Fibroblast of lung (primary cell): ENCODE results near the gene MUC6.

ENCODE experiments used
- CTCF ChIP-seq, 2 donors: IDR thresholded peaks in 1 of 2; conservative IDR thresholded peaks in 1 of 2; 1 replicate in 1 of 2; 2 replicates in 1 of 2; pipeline ENCODE4 v1.5.1; 2011 to 2012; ENCODE audit warnings: low read length in 2 of 2, control low read depth in 1 of 2, inconsistent platforms in 1 of 2, low read depth in 1 of 2, mild to moderate bottlenecking in 1 of 2
- EZH2 ChIP-seq: IDR thresholded peaks from 2 replicates; pipeline ENCODE4 v1.5.1; 2012; ENCODE audit warnings: low read length, control low read depth, mild to moderate bottlenecking; ENCODE audit errors: missing control alignments

DNA sequence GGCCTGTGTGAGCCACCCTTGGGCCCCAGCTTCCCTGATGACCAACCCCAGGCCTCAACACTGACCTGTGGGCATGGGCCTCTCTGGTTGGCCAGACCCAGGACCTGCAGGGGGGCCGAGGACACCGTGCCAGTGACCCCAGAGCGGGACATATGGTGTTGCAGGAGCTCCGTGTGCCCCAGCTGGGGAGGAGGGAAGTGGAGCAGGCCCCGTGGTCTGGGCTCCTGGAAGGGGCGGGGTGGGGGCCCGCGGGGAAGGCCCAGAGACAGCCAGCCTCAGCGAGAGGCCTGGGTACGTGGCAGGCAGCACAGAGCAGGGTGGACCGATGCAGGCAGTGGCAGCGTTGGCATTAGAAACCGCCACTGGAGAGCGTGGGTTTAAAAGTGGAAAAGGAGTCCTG is 22.2 kb downstream of the MUC6 start:
- TF ChIP-seq CTCF (conservative IDR thresholded peaks at IDR 0.05 in 1 of 2, IDR thresholded peaks at IDR 0.05 in 1 of 2; ENCODE audit: low read depth in 1 of 2, low read length in 2 of 2) (no peak), EZH2 (no peak)
